K562 (cell line): Measurements from ENCODE around the gene EEFSEC. TPM values are rescaled to one million over a fixed set of nuclear protein-coding genes. Genes with fewer than 3 reads are reported as not detected.

ENCODE experiments used
- ATAC-seq: fragments of 200-7000 bp; cut with Tn5 transposase; 3 replicates; pipeline ENCODE4 v1.9.1; 2020; ENCODE audit warnings: moderate library complexity
- BruUV-seq: library from RNA; stranded (reverse); fragments of 400-500 nt; replicated peaks from 2 replicates; lab custom pipeline; 2021; lab: Mats Ljungman, UMichigan
- CTCF ChIA-PET: fragments of 300-600 bp; formaldehyde crosslinking; extraction: SDS; loops from one replicate; lab custom pipeline; 2021; ENCODE audit warnings: low intra/inter-chr PET ratio; lab: Yijun Ruan, JAX
- POLR2A ChIA-PET: fragments of 300-600, 350-650 bp; sonication (Branson Sonifier 250); formaldehyde crosslinking; extraction: SDS; loops from one replicate; lab custom pipeline; 2021; ENCODE audit warnings: antibody characterized with exemption, inconsistent platforms; lab: Yijun Ruan, JAX
- DNase-seq, 4 experiments: peaks; one replicate each; pipeline versions ENCODE4 v3.0.0 to v3.0.0-alpha.2; 2011 to 2018; ENCODE audit warnings: low spot score in 3 of 4, mixed read lengths in 3 of 4; ENCODE audit errors: extremely low read depth in 1 of 4
- FAIRE-seq: peaks from 2 replicates; lab custom pipeline; 2011; peaks lifted over from hg19 to GRCh38; lab: Jason Lieb, UNC
- H2AFZ ChIP-seq: 2 replicates; pipeline ENCODE4 v1.6.0; 2011; ENCODE audit warnings: low read depth, low read length, control low read depth, inconsistent platforms
- H3K27ac ChIP-seq: fragments of 200-600 bp; 3 replicates; pipeline ENCODE4 v1.8.0; 2011; ENCODE audit warnings: low read depth, mild to moderate bottlenecking, control low read depth, inconsistent platforms, low read length, moderate library complexity, mixed read lengths; ENCODE audit errors: extremely low read depth
- H3K27me3 ChIP-seq, 2 experiments: fragments of 300-600 bp in 1 of 2; 2 replicates in 1 of 2; 3 replicates in 1 of 2; pipeline versions ENCODE4 v1.6.0 to v1.8.0; 2011; ENCODE audit warnings: inconsistent platforms in 2 of 2, low read length in 2 of 2, mild to moderate bottlenecking in 1 of 2, mixed read lengths in 1 of 2, moderate library complexity in 1 of 2; ENCODE audit not compliant: control insufficient read depth in 2 of 2, insufficient read depth in 2 of 2
- H3K36me3 ChIP-seq: fragments of 300-600 bp; 3 replicates; pipeline ENCODE4 v1.8.0; 2011; ENCODE audit warnings: mild to moderate bottlenecking, low read length, inconsistent platforms; ENCODE audit not compliant: control insufficient read depth, insufficient read depth
- H3K4me1 ChIP-seq, 2 experiments: fragments of 200-600 bp in 1 of 2; replicated peaks in 1 of 2; 2 replicates in 1 of 2; 3 replicates in 1 of 2; pipeline versions ENCODE4 v1.5.1 to v1.8.0; 2011; ENCODE audit warnings: inconsistent platforms in 2 of 2, low read length in 2 of 2, mild to moderate bottlenecking in 1 of 2, mixed read lengths in 1 of 2, moderate library complexity in 1 of 2; ENCODE audit not compliant: control insufficient read depth in 2 of 2, insufficient read depth in 2 of 2
- H3K4me2 ChIP-seq: 2 replicates; pipeline ENCODE4 v1.6.1; 2011; ENCODE audit warnings: low read length, control low read depth, inconsistent platforms, mixed read lengths; ENCODE audit not compliant: insufficient read depth
- H3K4me3 ChIP-seq: fragments of 200-600 bp; sonication (generic), shearing (Covaris generic); 2 replicates; pipeline ENCODE4 v1.5.1; 2016; ENCODE audit warnings: control low read depth, inconsistent platforms
- H3K79me2 ChIP-seq: fragments of 200-600 bp; 3 replicates; pipeline ENCODE4 v1.8.0; 2011; ENCODE audit warnings: low read length, inconsistent platforms; ENCODE audit not compliant: control insufficient read depth, insufficient read depth
- H3K9ac ChIP-seq, 2 experiments: 2 replicates each; pipeline versions ENCODE4 v1.6.0 to v1.6.1; 2011; ENCODE audit warnings: low read depth in 2 of 2, low read length in 2 of 2, control low read depth in 1 of 2, inconsistent platforms in 1 of 2, mild to moderate bottlenecking in 1 of 2, mixed read lengths in 1 of 2; ENCODE audit not compliant: insufficient read depth in 1 of 2
- H3K9me1 ChIP-seq: one replicate; pipeline ENCODE4 v1.6.0; 2011; ENCODE audit warnings: inconsistent platforms, mild to moderate bottlenecking, low read length, moderate library complexity; ENCODE audit not compliant: control insufficient read depth, insufficient read depth
- H3K9me3 ChIP-seq: replicated peaks from 2 replicates; pipeline ENCODE4 v1.5.1; 2011; ENCODE audit warnings: low read depth, low read length, inconsistent platforms; ENCODE audit not compliant: control insufficient read depth, insufficient read depth
- H4K20me1 ChIP-seq: replicated peaks from 2 replicates; pipeline ENCODE4 v1.6.1; 2011; ENCODE audit warnings: low read length, inconsistent platforms, mixed read lengths; ENCODE audit not compliant: control insufficient read depth, insufficient read depth
- SRSF1 ChIP-seq: fragments of 200-400 bp; formaldehyde crosslinking; IDR thresholded peaks from 2 replicates; pipeline ENCODE4 v1.6.1; 2017; ENCODE audit warnings: mild to moderate bottlenecking, low read depth, low read length, moderate library complexity
- TCF7L2 ChIP-seq: fragments of 150-350 bp; IDR thresholded peaks from 2 replicates; pipeline ENCODE4 v1.6.1; 2016; ENCODE audit warnings: low read depth, mild to moderate bottlenecking, low read length, moderate library complexity
- ZNF239 ChIP-seq: fragments of 250-450 bp; sonication (Bioruptor Pico); IDR thresholded peaks from 2 replicates; pipeline ENCODE4 v1.4.0; 2020; ENCODE audit warnings: mild to moderate bottlenecking
- ZNF277 ChIP-seq: fragments of 250-450 bp; sonication (Bioruptor Pico); IDR thresholded peaks from 2 replicates; pipeline ENCODE4 v1.8.0; 2022; ENCODE audit warnings: inconsistent platforms, mild to moderate bottlenecking, moderate library complexity, borderline replicate concordance
- ZNF609 ChIP-seq: sonication (generic); formaldehyde crosslinking; IDR thresholded peaks from 2 replicates; pipeline ENCODE4 v1.8.1; 2023; ENCODE audit warnings: missing genetic modification reagents, mild to moderate bottlenecking, borderline replicate concordance
- ZNF780A ChIP-seq: fragments of 250-450 bp; sonication (Bioruptor Pico); IDR thresholded peaks from 2 replicates; pipeline ENCODE4 v1.5.0; 2021; ENCODE audit warnings: mild to moderate bottlenecking
- WGBS: fragments of 100-300 bp; shearing (Covaris generic); methylation state at CpG from one replicate; pipeline ENCODE4 v1.1.6; 2016; ENCODE audit warnings: low coverage, mixed read lengths; ENCODE audit not compliant: insufficient coverage; ENCODE audit errors: missing lambda C conversion rate; 5-methylcytosine and 5-hydroxymethylcytosine counted together
- in situ Hi-C: fragments of 300-500 bp; cut with MboI; formaldehyde crosslinking; loops from 4 replicates; pipeline ENCODE4 v1.15.0; 2018; ENCODE audit warnings: inconsistent platforms, mixed read lengths
- intact Hi-C: fragments of 100-400 bp; cut with micrococcal nuclease; formaldehyde crosslinking; loops from 2 replicates; pipeline ENCODE4 v1.14.2; 2022
- polyA plus RNA-seq, 8 experiments: library from polyadenylated mRNA; depleted of rRNA in 4 of 8; stranded (reverse) in 5 of 8; unstranded in 3 of 8; fragments of >200 nt; fragmentation: Nextera tagmentation in 2 of 8; fragmentation: Illumina TruSeq in 1 of 8; extraction: Ambion mirVana in 2 of 8; extraction: Trizol in 1 of 8; gene quantifications; 2 replicates each; pipeline versions ENCODE4 v1.2.1 to v1.2.3, GENCODE V29; 2011 to 2014; ENCODE audit warnings: inconsistent platforms in 1 of 8, missing spikeins in 1 of 8
- total RNA-seq, 7 experiments: library from RNA; depleted of rRNA in 6 of 7; stranded (reverse); fragments of >200 nt in 6 of 7; fragmentation: Illumina TruSeq in 2 of 7; extraction: Trizol in 2 of 7; gene quantifications; 2 replicates each; pipeline versions ENCODE4 v1.2.1 to v1.2.3, GENCODE V29; 2011 to 2021; ENCODE audit warnings: low replicate concordance in 1 of 7

Gene EEFSEC
- total and polyA plus RNA-seq, 9 of the 15 experiments (the other 6 are each of a cell fraction or from before 2014, with no cell fraction given) = 0.35 to 11.8 (median 7.7) TPM

- H3K4me1 ChIP-seq = no peaks in the 10 kb centered on the region
- no peak overlapping the region for H3K4me3 ChIP-seq
- ATAC-seq (no peak), FAIRE-seq (no peak), DNase-seq (no peak)
- no peaks in the 10 kb centered on the region for H3K79me2 ChIP-seq
- H3K9me1 ChIP-seq = no peaks in the 10 kb centered on the region
- H3K36me3 ChIP-seq = no peaks in the 10 kb centered on the region
- in situ Hi-C loops (no loop called here), intact Hi-C loops (no loop called here)
- ChIA-PET POLR2A (interaction anchor here (0.6 kb wide), 1 partner anchor 8 kb away, joined by 3 read pairs; no protein-coding TSS in a partner anchor), CTCF (no interaction called here)
- H4K20me1 ChIP-seq = no peaks in the 10 kb centered on the region
- H3K27ac ChIP-seq = no peak overlapping the region
- H3K9me3 ChIP-seq = no peaks in the 10 kb centered on the region
- 67% methylated on average over 7 of the region's 11 CpGs for WGBS
- no peak overlapping the region for H3K4me2 ChIP-seq
- TF ChIP-seq ZNF277 (CRISPR knock-in tag) (no peak), SRSF1 (no peak), ZNF609 (no peak), ZNF239 (CRISPR knock-in tag) (no peak), ZNF780A (CRISPR knock-in tag) (no peak), TCF7L2 (no peak)
- H3K27me3 ChIP-seq = no peaks in the 10 kb centered on the region
- H3K9ac ChIP-seq = no peak overlapping the region
- H2AFZ ChIP-seq = no peak overlapping the region
- no TSS peak for BruUV-seq
Observed at GRCh38 chr3:128275316-128276145, 122.2 kb downstream of the EEFSEC start.
